HCT116 (cell line): ENCODE data around the gene SCN1A. TPM values are rescaled to one million over a fixed set of nuclear protein-coding genes. Genes with fewer than 3 reads are reported as not detected.
"Not testable (repeated sequence)": the region's sequence is repeated elsewhere in the genome, so short reads cannot be mapped to it uniquely, and the experiment has no call there.

Source experiments
- ATAC-seq: fragments of 200-7000 bp; cut with Tn5 transposase; 2 replicates; pipeline ENCODE4 v1.9.1; 2020; ENCODE audit warnings: mild to moderate bottlenecking, moderate library complexity
- BruUV-seq: library from RNA; stranded (reverse); fragments of 400-500 nt; replicated peaks from 2 replicates; lab custom pipeline; 2021; lab: Mats Ljungman, UMichigan
- CTCF ChIA-PET: fragments of 300-600 bp; sonication (Branson Sonifier 250); formaldehyde crosslinking; loops from one replicate; lab custom pipeline; 2021; ENCODE audit warnings: antibody characterized with exemption; lab: Charles Lee
- POLR2A ChIA-PET: fragments of 300-600, 350-600 bp; sonication (Branson Sonifier 250); formaldehyde crosslinking; loops from one replicate; lab custom pipeline; 2021; ENCODE audit warnings: antibody characterized with exemption; lab: Charles Lee
- RAD21 ChIA-PET, 2 experiments: fragments of 300-600 bp; sonication (Branson Sonifier 250); formaldehyde crosslinking; loops; one replicate each; lab custom pipeline; 2023; ENCODE audit warnings: low total read pairs in 2 of 2; ENCODE audit not compliant: uncharacterized antibody in 2 of 2, unreplicated experiment in 2 of 2, low non-redundant PET in 1 of 2; lab: Charles Lee
- DNase-seq: peaks from one replicate; pipeline ENCODE4 v3.0.0-alpha.2; 2010; ENCODE audit warnings: low read depth, low spot score
- H2AFZ ChIP-seq: fragments of 200-600 bp; shearing (Covaris generic), sonication (generic); 2 replicates; pipeline ENCODE4 v1.6.1; 2017; ENCODE audit warnings: low read depth, mixed run types, mixed read lengths, antibody characterized with exemption, low read length; ENCODE audit not compliant: poor library complexity, severe bottlenecking
- H3K27ac ChIP-seq: 2 replicates; pipeline ENCODE4 v1.5.1; 2012; ENCODE audit warnings: low read depth, low read length
- H3K27me3 ChIP-seq: fragments of 200-600 bp; sonication (generic); 2 replicates; pipeline ENCODE4 v1.6.1; 2016; ENCODE audit warnings: mixed run types, low read length, mixed read lengths; ENCODE audit not compliant: insufficient read depth
- H3K36me3 ChIP-seq, 2 experiments: fragments of 200-500 bp in 1 of 2; fragments of 200-600 bp in 1 of 2; sonication (Bioruptor generic) in 1 of 2; sonication (generic) in 1 of 2; 2 replicates each; pipeline versions ENCODE4 v1.5.1 to v1.6.1; 2014 to 2016; ENCODE audit warnings: low read length in 2 of 2, inconsistent platforms in 1 of 2, mixed read lengths in 1 of 2, mixed run types in 1 of 2; ENCODE audit not compliant: insufficient read depth in 2 of 2, control insufficient read depth in 1 of 2
- H3K4me1 ChIP-seq, 2 experiments: fragments of 200-600 bp in 1 of 2; sonication (generic) in 1 of 2; 2 replicates each; pipeline versions ENCODE4 v1.5.1 to v1.6.1; 2012 to 2017; ENCODE audit warnings: low read length in 2 of 2, inconsistent platforms in 1 of 2, mild to moderate bottlenecking in 1 of 2, mixed read lengths in 1 of 2, mixed run types in 1 of 2, moderate library complexity in 1 of 2; ENCODE audit not compliant: insufficient read depth in 2 of 2, control insufficient read depth in 1 of 2
- H3K4me2 ChIP-seq: fragments of 200-600 bp; sonication (generic); 2 replicates; pipeline ENCODE4 v1.6.1; 2017; ENCODE audit warnings: mixed run types, low read length, mixed read lengths
- H3K4me3 ChIP-seq, 2 experiments: fragments of 200-600 bp in 1 of 2; sonication (generic) in 1 of 2; replicated peaks in 1 of 2; 2 replicates each; pipeline ENCODE4 v1.5.1; 2011 to 2016; ENCODE audit warnings: low read length in 2 of 2, control low read depth in 1 of 2, low read depth in 1 of 2, mild to moderate bottlenecking in 1 of 2, mixed read lengths in 1 of 2, mixed run types in 1 of 2
- H3K79me2 ChIP-seq: fragments of 200-600 bp; sonication (generic); 2 replicates; pipeline ENCODE4 v1.6.1; 2017; ENCODE audit warnings: mild to moderate bottlenecking, mixed run types, low read length, moderate library complexity, mixed read lengths; ENCODE audit not compliant: insufficient read depth
- H3K9ac ChIP-seq: fragments of 200-600 bp; sonication (generic); 2 replicates; pipeline ENCODE4 v1.6.1; 2016; ENCODE audit warnings: low read length, mixed read lengths
- H3K9me2 ChIP-seq: fragments of 200-600 bp; sonication (generic), shearing (Covaris generic); 2 replicates; pipeline ENCODE4 v1.6.1; 2017; ENCODE audit warnings: mixed run types, mild to moderate bottlenecking, moderate library complexity; ENCODE audit not compliant: insufficient read depth
- H3K9me3 ChIP-seq, 2 experiments: fragments of 200-500 bp in 1 of 2; fragments of 200-600 bp in 1 of 2; sonication (Bioruptor generic) in 1 of 2; sonication (generic) in 1 of 2; 2 replicates each; pipeline ENCODE4 v1.6.1; 2014 to 2017; ENCODE audit warnings: low read length in 2 of 2, mixed read lengths in 2 of 2, inconsistent platforms in 1 of 2, low read depth in 1 of 2, mild to moderate bottlenecking in 1 of 2, mixed run types in 1 of 2, moderate library complexity in 1 of 2; ENCODE audit not compliant: control insufficient read depth in 1 of 2, insufficient read depth in 1 of 2
- H4K20me1 ChIP-seq: fragments of 200-600 bp; sonication (generic), shearing (Covaris generic); 2 replicates; pipeline ENCODE4 v1.6.1; 2017; ENCODE audit warnings: mixed run types, mild to moderate bottlenecking, moderate library complexity; ENCODE audit not compliant: insufficient read depth
- ATF3 ChIP-seq: IDR thresholded peaks from 2 replicates; pipeline ENCODE4 v1.6.1; 2012
- CBX3 ChIP-seq: IDR thresholded peaks from 2 replicates; pipeline ENCODE4 v1.6.1; 2012; ENCODE audit warnings: low read depth
- CTCF ChIP-seq, 3 experiments: fragments of 200-600 bp in 1 of 3; sonication (generic) in 1 of 3; IDR thresholded peaks in 2 of 3; conservative IDR thresholded peaks in 1 of 3; 2 replicates each; pipeline ENCODE4 v1.5.1; 2012 to 2017; ENCODE audit warnings: low read depth in 2 of 3, low read length in 2 of 3, antibody characterized with exemption in 1 of 3, borderline replicate concordance in 1 of 3, control low read depth in 1 of 3, mild to moderate bottlenecking in 1 of 3, mixed read lengths in 1 of 3, mixed run types in 1 of 3, moderate library complexity in 1 of 3; ENCODE audit not compliant: insufficient read depth in 1 of 3
- EGR1 ChIP-seq: IDR thresholded peaks from 2 replicates; pipeline ENCODE4 v1.6.1; 2012; ENCODE audit warnings: low read depth
- EZH2 ChIP-seq: fragments of 200-600 bp; sonication (generic); IDR thresholded peaks from 2 replicates; pipeline ENCODE4 v1.6.1; 2017; ENCODE audit warnings: antibody characterized with exemption, mixed run types
- EZH2phosphoT487 ChIP-seq: fragments of 200-600 bp; IDR thresholded peaks from 2 replicates; pipeline ENCODE4 v1.6.1; 2018; ENCODE audit warnings: antibody characterized with exemption, borderline replicate concordance
- FOSL1 ChIP-seq: IDR thresholded peaks from 2 replicates; pipeline ENCODE4 v1.6.1; 2012; ENCODE audit warnings: low read depth
- MAX ChIP-seq: IDR thresholded peaks from 2 replicates; pipeline ENCODE4 v1.6.1; 2012
- POLR2A ChIP-seq: IDR thresholded peaks from 2 replicates; pipeline ENCODE4 v1.7.0; 2011; ENCODE audit warnings: borderline replicate concordance; ENCODE audit not compliant: insufficient read depth, insufficient read length; ENCODE audit errors: extremely low read depth
- POLR2AphosphoS5 ChIP-seq: IDR thresholded peaks from 2 replicates; pipeline ENCODE4 v1.6.1; 2011; ENCODE audit warnings: mild to moderate bottlenecking, low read depth, low read length, moderate library complexity
- RAD21 ChIP-seq: IDR thresholded peaks from 2 replicates; pipeline ENCODE4 v1.6.1; 2012; ENCODE audit warnings: low read depth, mild to moderate bottlenecking
- REST ChIP-seq: IDR thresholded peaks from 2 replicates; pipeline ENCODE4 v1.6.1; 2012; ENCODE audit warnings: low read depth
- SIN3A ChIP-seq: IDR thresholded peaks from 2 replicates; pipeline ENCODE4 v1.6.1; 2012; ENCODE audit warnings: low read depth
- SP1 ChIP-seq: IDR thresholded peaks from 2 replicates; pipeline ENCODE4 v1.6.1; 2012; ENCODE audit warnings: low read depth
- SRF ChIP-seq: IDR thresholded peaks from 2 replicates; pipeline ENCODE4 v1.6.1; 2012; ENCODE audit warnings: low read depth
- TCF7L2 ChIP-seq: IDR thresholded peaks from 2 replicates; pipeline ENCODE4 v1.7.0; 2011; ENCODE audit warnings: borderline replicate concordance, inconsistent platforms; ENCODE audit not compliant: insufficient read depth, insufficient read length; ENCODE audit errors: extremely low read depth
- intact Hi-C: fragments of 100-400 bp; cut with micrococcal nuclease; formaldehyde crosslinking; loops from 2 replicates; pipeline ENCODE4 v1.10.0; 2022
- total RNA-seq: library from RNA; stranded (reverse); gene quantifications from one replicate; pipeline ENCODE4 v1.2.1, GENCODE V29; 2021; ENCODE audit not compliant: unreplicated experiment

Gene SCN1A
- total RNA-seq, 1 experiment from 2014 or later: not detected

- Histone ChIP-seq H2AFZ (no peak overlapping the region), H4K20me1 (0 out of 2 replicates have a peak, but pooled peaks cover 3% of the 10 kb centered on the region), H3K27ac (no peak overlapping the region), H3K36me3 (no peaks in the 10 kb centered on the region), H3K9me2 (no peaks in the 10 kb centered on the region), H3K4me1 (no peaks in the 10 kb centered on the region), H3K79me2 (no peaks in the 10 kb centered on the region), H3K4me2 (no peak overlapping the region), H3K9ac (no peak overlapping the region), H3K4me3 (no peak overlapping the region), H3K27me3 (peaks cover 11% of the 10 kb centered on the region), H3K9me3 (no peaks in the 10 kb centered on the region)
- intact Hi-C loops: no loop called here
- no peak for DNase-seq
- BruUV-seq: no TSS peak
- RAD21 ChIA-PET: no interaction called here
- POLR2A ChIA-PET: no interaction called here
- TF ChIP-seq EGR1 (no peak), TCF7L2 (no peak), MAX (no peak), FOSL1 (no peak), CTCF (IDR thresholded peaks at IDR 0.05 in 2 of 3, conservative IDR thresholded peaks at IDR 0.05 in 1 of 3; ENCODE audit: borderline replicate concordance in 1 of 3, insufficient read depth in 1 of 3, low read depth in 2 of 3, low read length in 2 of 3) (no peak), SRF (no peak), EZH2phosphoT487 (no peak), POLR2AphosphoS5 (no peak), SIN3A (no peak), RAD21 (no peak), SP1 (no peak), REST (no peak), POLR2A (no peak), ATF3 (no peak), EZH2 (no peak), CBX3 (no peak)
- CTCF ChIA-PET: interaction anchor here (1.6 kb wide), 1 partner anchor 13 kb away, joined by 8 read pairs; the partner anchor contains the start of gene SCN1A
- ATAC-seq: no peak
Observed at GRCh38 chr2:166140475-166140874, 12.7 kb upstream of the SCN1A start.

- intact Hi-C loops, H4K20me1 ChIP-seq, RAD21 ChIA-PET, BruUV-seq, H3K4me2 ChIP-seq, H3K27ac ChIP-seq, POLR2A ChIA-PET, H2AFZ ChIP-seq, H3K9ac ChIP-seq, H3K36me3 ChIP-seq, H3K9me3 ChIP-seq, DNase-seq, CTCF ChIA-PET, ATAC-seq, H3K9me2 ChIP-seq, H3K79me2 ChIP-seq, H3K4me3 ChIP-seq, H3K4me1 ChIP-seq: not testable (repeated sequence)
- H3K27me3 ChIP-seq: peaks cover 20% of the 10 kb centered on the region
Observed at GRCh38 chr2:166139479-166139878, 11.7 kb upstream of the SCN1A start.
